Endothelial cell (in vitro differentiated cells): Measurements from ENCODE around the gene VAC14. TPM values are rescaled to one million over a fixed set of nuclear protein-coding genes. Genes with fewer than 3 reads are reported as not detected.
A peak's percentile ranks its signal among the peaks of the same experiment; 100 is the strongest.

Experiments
- DNase-seq: peaks from one replicate; pipeline ENCODE4 v3.0.0; 2021; ENCODE audit warnings: low spot score
- H3K27ac Mint-ChIP-seq: one replicate; pipeline ENCODE4 v1.8.0; 2021; ENCODE audit warnings: mixed read lengths, inconsistent platforms; ENCODE audit not compliant: unreplicated experiment
- H3K27me3 Mint-ChIP-seq: one replicate; pipeline ENCODE4 v1.8.0; 2021; ENCODE audit warnings: mild to moderate bottlenecking, moderate library complexity, mixed read lengths, inconsistent platforms; ENCODE audit not compliant: unreplicated experiment
- H3K36me3 Mint-ChIP-seq: one replicate; pipeline ENCODE4 v1.8.0; 2021; ENCODE audit warnings: mild to moderate bottlenecking, low read depth, mixed read lengths, inconsistent platforms; ENCODE audit not compliant: unreplicated experiment
- H3K4me1 Mint-ChIP-seq: one replicate; pipeline ENCODE4 v1.8.0; 2021; ENCODE audit warnings: mild to moderate bottlenecking, mixed read lengths, inconsistent platforms; ENCODE audit not compliant: unreplicated experiment
- H3K4me3 Mint-ChIP-seq: one replicate; pipeline ENCODE4 v1.8.0; 2021; ENCODE audit warnings: mild to moderate bottlenecking, mixed read lengths, inconsistent platforms; ENCODE audit not compliant: unreplicated experiment
- H3K9me3 Mint-ChIP-seq: one replicate; pipeline ENCODE4 v1.8.0; 2021; ENCODE audit warnings: mixed read lengths, inconsistent platforms; ENCODE audit not compliant: unreplicated experiment
- CTCF ChIP-seq: fragments of 200-600 bp; sonication (generic); IDR thresholded peaks from one replicate; pipeline ENCODE4 v1.5.0; 2021; ENCODE audit warnings: antibody characterized with exemption; ENCODE audit not compliant: unreplicated experiment
- total RNA-seq: library from RNA; stranded (reverse); fragmentation: NEBNext Ultra II Directional; extraction: Animal tissue kit (Norgen Biotek cat#: 25700); gene quantifications from one replicate; pipeline ENCODE4 v1.2.1, GENCODE V29; 2021; ENCODE audit not compliant: unreplicated experiment

Gene VAC14
- total RNA-seq, 1 donor from 2014 or later = 35.6 TPM

DNA sequence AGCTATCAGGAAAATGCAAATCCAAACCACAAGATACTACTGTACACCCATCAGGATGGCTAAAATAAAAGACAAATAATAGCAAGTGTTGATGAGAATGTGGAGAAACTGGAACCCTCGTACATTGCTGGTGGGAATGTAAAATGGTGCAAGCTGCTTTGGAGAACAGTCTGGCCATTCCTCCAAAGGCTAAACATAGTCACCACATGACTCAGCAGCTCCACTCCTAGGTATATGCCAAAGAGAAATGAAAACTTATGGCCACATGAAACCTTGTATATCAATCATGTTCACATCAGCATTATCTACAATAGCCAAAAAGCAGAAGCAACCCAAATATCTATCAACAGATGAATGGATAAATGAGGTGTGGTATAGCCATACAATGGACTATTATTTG lies 28.5 kb downstream of the VAC14 start:
- no peaks in the 10 kb centered on the region for H3K4me1 Mint-ChIP-seq
- peaks cover 4% of the 10 kb centered on the region for H3K27me3 Mint-ChIP-seq
- no peak overlapping the region for H3K27ac Mint-ChIP-seq
- H3K9me3 Mint-ChIP-seq = no peaks in the 10 kb centered on the region
- peaks cover 5% of the 10 kb centered on the region for H3K36me3 Mint-ChIP-seq
- DNase-seq = no peak
- H3K4me3 Mint-ChIP-seq = no peak overlapping the region
- TF ChIP-seq CTCF = no peak

GRCh38 chr16:70770626-70771552 lies 30.1 kb downstream of the VAC14 start:
- Mint-ChIP-seq H3K36me3 (peaks cover 3% of the 10 kb centered on the region), H3K27me3 (peaks cover 4% of the 10 kb centered on the region), H3K9me3 (no peaks in the 10 kb centered on the region), H3K4me1 (no peaks in the 10 kb centered on the region), H3K27ac (no peak overlapping the region), H3K4me3 (no peak overlapping the region)
- TF ChIP-seq CTCF = peak; percentile 97
- DNase-seq = peak; percentile 79

GRCh38 chr16:70770291-70770625 lies 30.7 kb downstream of the VAC14 start:
- Mint-ChIP-seq H3K4me1 (no peaks in the 10 kb centered on the region), H3K4me3 (no peak overlapping the region), H3K27ac (no peak overlapping the region), H3K36me3 (peaks cover 3% of the 10 kb centered on the region), H3K9me3 (no peaks in the 10 kb centered on the region), H3K27me3 (peaks cover 4% of the 10 kb centered on the region)
- TF ChIP-seq CTCF = no peak
- DNase-seq = no peak

- no peaks in the 10 kb centered on the region for H3K4me1 Mint-ChIP-seq
- H3K27me3 Mint-ChIP-seq = peaks cover 4% of the 10 kb centered on the region
- no peak overlapping the region for H3K27ac Mint-ChIP-seq
- TF ChIP-seq CTCF = no peak
- H3K9me3 Mint-ChIP-seq = no peaks in the 10 kb centered on the region
- H3K36me3 Mint-ChIP-seq = peaks cover 3% of the 10 kb centered on the region
- no peak for DNase-seq
- no peak overlapping the region for H3K4me3 Mint-ChIP-seq
Observed at GRCh38 chr16:70769761-70770160, 31.2 kb downstream of the VAC14 start.

- TF ChIP-seq CTCF = no peak
- Mint-ChIP-seq H3K9me3 (no peaks in the 10 kb centered on the region), H3K4me3 (no peak overlapping the region), H3K36me3 (peaks cover 9% of the 10 kb centered on the region), H3K27me3 (peaks cover 4% of the 10 kb centered on the region), H3K27ac (no peak overlapping the region), H3K4me1 (no peaks in the 10 kb centered on the region)
- DNase-seq = no peak
Observed at GRCh38 chr16:70769131-70769530, 31.8 kb downstream of the VAC14 start.
